IMR-90 (cell line): ENCODE measurements around the gene STMN1.

Source experiments
- CTCF ChIP-seq: conservative IDR thresholded peaks from 2 replicates; pipeline ENCODE4 v1.5.1; 2012; ENCODE audit warnings: mild to moderate bottlenecking, low read depth, low read length, improper control_type of control experiment
- FOS ChIP-seq: fragments of 150-350 bp; IDR thresholded peaks from 2 replicates; pipeline ENCODE4 v1.6.1; 2016; ENCODE audit warnings: low read depth, low read length
- POLR2A ChIP-seq: IDR thresholded peaks from 2 replicates; pipeline ENCODE4 v1.6.1; 2012; ENCODE audit warnings: mild to moderate bottlenecking, low read depth, low read length
- RCOR1 ChIP-seq: IDR thresholded peaks from 2 replicates; pipeline ENCODE4 v1.6.1; 2012; ENCODE audit warnings: mild to moderate bottlenecking, low read length, improper control_type of control experiment; ENCODE audit not compliant: insufficient replicate concordance
- SMC3 ChIP-seq: fragments of 150-350 bp; IDR thresholded peaks from 2 replicates; pipeline ENCODE4 v1.6.1; 2016; ENCODE audit warnings: low read depth, mild to moderate bottlenecking, antibody characterized with exemption, low read length, moderate library complexity

- peak; percentile 44 for TF ChIP-seq CTCF
- no peak for TF ChIP-seq RCOR1
- no peak for TF ChIP-seq SMC3
- no peak for TF ChIP-seq FOS
- no peak for TF ChIP-seq POLR2A
Measured at GRCh38 chr1:25889470-25889869, 16.7 kb downstream of the STMN1 start.
